MM.1S (cell line): ENCODE measurements around the gene CYB5R4.

Experiments used
- DNase-seq: peaks from one replicate; pipeline ENCODE4 v3.0.0-alpha.2; 2015
- H2AFZ ChIP-seq: fragments of 300-600 bp; sonication (generic); 2 replicates; pipeline ENCODE4 v1.6.0; 2016; ENCODE audit warnings: antibody characterized with exemption, low read length
- H3F3A ChIP-seq: fragments of 300-600 bp; sonication (generic); 2 replicates; pipeline ENCODE4 v1.6.1; 2016; ENCODE audit warnings: mild to moderate bottlenecking, antibody characterized with exemption, low read length, moderate library complexity, mixed read lengths; ENCODE audit not compliant: insufficient read depth
- H3K27ac ChIP-seq: fragments of 300-600 bp; sonication (generic); 2 replicates; pipeline ENCODE4 v1.5.1; 2016; ENCODE audit warnings: mild to moderate bottlenecking, low read length
- H3K27me3 ChIP-seq: fragments of 300-600 bp; sonication (generic); replicated peaks from 2 replicates; pipeline ENCODE4 v1.6.0; 2016; ENCODE audit warnings: low read length; ENCODE audit not compliant: insufficient read depth
- H3K36me3 ChIP-seq: fragments of 300-600 bp; sonication (generic); replicated peaks from 2 replicates; pipeline ENCODE4 v1.6.1; 2016; ENCODE audit warnings: mild to moderate bottlenecking, low read length, mixed read lengths; ENCODE audit not compliant: insufficient read depth
- H3K4me1 ChIP-seq: fragments of 300-600 bp; sonication (generic); 2 replicates; pipeline ENCODE4 v1.6.1; 2016; ENCODE audit warnings: low read length, mixed read lengths
- H3K4me2 ChIP-seq: fragments of 300-600 bp; sonication (generic); 2 replicates; pipeline ENCODE4 v1.6.0; 2016; ENCODE audit warnings: low read depth, low read length
- H3K4me3 ChIP-seq: fragments of 300-600 bp; sonication (generic); 2 replicates; pipeline ENCODE4 v1.5.1; 2016; ENCODE audit warnings: low read length, mixed read lengths
- H3K79me2 ChIP-seq: fragments of 300-600 bp; sonication (generic); 2 replicates; pipeline ENCODE4 v1.6.1; 2016; ENCODE audit warnings: mixed run types, low read length, mixed read lengths
- H3K9ac ChIP-seq: fragments of 300-600 bp; sonication (generic); 2 replicates; pipeline ENCODE4 v1.6.1; 2016; ENCODE audit warnings: low read length, mixed read lengths
- H3K9me2 ChIP-seq: fragments of 300-600 bp; sonication (generic); replicated peaks from 2 replicates; pipeline ENCODE4 v1.6.1; 2016; ENCODE audit warnings: mild to moderate bottlenecking, low read length, mixed read lengths; ENCODE audit not compliant: insufficient read depth
- H3K9me3 ChIP-seq: fragments of 300-600 bp; sonication (generic); replicated peaks from 2 replicates; pipeline ENCODE4 v1.6.1; 2016; ENCODE audit warnings: mild to moderate bottlenecking, low read length, mixed read lengths; ENCODE audit not compliant: insufficient read depth
- H4K20me1 ChIP-seq: fragments of 300-600 bp; sonication (generic); 2 replicates; pipeline ENCODE4 v1.6.1; 2016; ENCODE audit warnings: mild to moderate bottlenecking, low read length, moderate library complexity, mixed read lengths; ENCODE audit not compliant: insufficient read depth
- EZH2 ChIP-seq: fragments of 300-600 bp; sonication (generic); optimal IDR thresholded peaks from 2 replicates; pipeline ENCODE3; 2017; ENCODE audit warnings: low read depth, mild to moderate bottlenecking, antibody characterized with exemption, low read length, mixed read lengths
- EZH2phosphoT487 ChIP-seq: fragments of 300-600 bp; sonication (generic); IDR thresholded peaks from 2 replicates; pipeline ENCODE4 v1.6.1; 2018; ENCODE audit warnings: antibody characterized with exemption, low read length
- TF ChIP-seq, protein P1 (sequence below): fragments of 300-600 bp; sonication (generic); IDR thresholded peaks from 2 replicates; pipeline ENCODE4 v1.5.1; 2016; ENCODE audit warnings: antibody characterized with exemption, low read length, mixed read lengths

The CYB5R4 gene

DNA sequence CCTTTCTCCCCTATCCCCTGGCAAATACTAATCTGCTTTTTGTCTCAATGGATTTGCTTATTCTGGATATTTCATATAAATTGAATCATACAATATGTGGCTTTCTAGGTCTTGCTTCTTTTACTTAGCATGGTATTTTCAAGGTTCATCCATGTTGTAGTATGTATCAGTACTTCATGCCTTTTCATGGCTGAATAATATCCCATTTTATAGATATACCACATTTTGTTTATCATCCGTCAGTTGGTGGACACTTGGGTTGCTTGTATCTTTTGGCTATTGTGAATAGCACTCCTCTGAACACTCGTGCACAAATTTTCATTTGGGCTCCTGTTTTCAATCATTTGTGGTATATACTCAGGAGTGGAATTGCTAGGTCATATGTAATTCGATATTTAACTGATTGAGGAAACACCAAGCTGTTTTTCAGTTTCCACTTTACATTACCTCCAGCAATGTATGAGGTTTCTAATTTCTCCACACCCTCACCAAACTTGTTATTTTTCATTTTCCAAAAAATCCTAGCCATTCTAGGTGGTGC, 36.8 kb upstream of the CYB5R4 start:
- Histone ChIP-seq H2AFZ (no peak overlapping the region), H3K9me3 (no peaks in the 10 kb centered on the region), H3K9me2 (no peaks in the 10 kb centered on the region), H3K36me3 (no peaks in the 10 kb centered on the region), H4K20me1 (no peaks in the 10 kb centered on the region), H3K27me3 (no peaks in the 10 kb centered on the region), H3K27ac (no peak overlapping the region), H3K4me2 (no peak overlapping the region), H3K4me3 (no peak overlapping the region), H3F3A (no peaks in the 10 kb centered on the region), H3K4me1 (no peaks in the 10 kb centered on the region), H3K9ac (no peak overlapping the region), H3K79me2 (no peaks in the 10 kb centered on the region)
- TF ChIP-seq, protein P1, sequence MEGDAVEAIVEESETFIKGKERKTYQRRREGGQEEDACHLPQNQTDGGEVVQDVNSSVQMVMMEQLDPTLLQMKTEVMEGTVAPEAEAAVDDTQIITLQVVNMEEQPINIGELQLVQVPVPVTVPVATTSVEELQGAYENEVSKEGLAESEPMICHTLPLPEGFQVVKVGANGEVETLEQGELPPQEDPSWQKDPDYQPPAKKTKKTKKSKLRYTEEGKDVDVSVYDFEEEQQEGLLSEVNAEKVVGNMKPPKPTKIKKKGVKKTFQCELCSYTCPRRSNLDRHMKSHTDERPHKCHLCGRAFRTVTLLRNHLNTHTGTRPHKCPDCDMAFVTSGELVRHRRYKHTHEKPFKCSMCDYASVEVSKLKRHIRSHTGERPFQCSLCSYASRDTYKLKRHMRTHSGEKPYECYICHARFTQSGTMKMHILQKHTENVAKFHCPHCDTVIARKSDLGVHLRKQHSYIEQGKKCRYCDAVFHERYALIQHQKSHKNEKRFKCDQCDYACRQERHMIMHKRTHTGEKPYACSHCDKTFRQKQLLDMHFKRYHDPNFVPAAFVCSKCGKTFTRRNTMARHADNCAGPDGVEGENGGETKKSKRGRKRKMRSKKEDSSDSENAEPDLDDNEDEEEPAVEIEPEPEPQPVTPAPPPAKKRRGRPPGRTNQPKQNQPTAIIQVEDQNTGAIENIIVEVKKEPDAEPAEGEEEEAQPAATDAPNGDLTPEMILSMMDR = no peak
- TF ChIP-seq EZH2phosphoT487 (no peak), EZH2 (no peak)
- DNase-seq = no peak

DNA sequence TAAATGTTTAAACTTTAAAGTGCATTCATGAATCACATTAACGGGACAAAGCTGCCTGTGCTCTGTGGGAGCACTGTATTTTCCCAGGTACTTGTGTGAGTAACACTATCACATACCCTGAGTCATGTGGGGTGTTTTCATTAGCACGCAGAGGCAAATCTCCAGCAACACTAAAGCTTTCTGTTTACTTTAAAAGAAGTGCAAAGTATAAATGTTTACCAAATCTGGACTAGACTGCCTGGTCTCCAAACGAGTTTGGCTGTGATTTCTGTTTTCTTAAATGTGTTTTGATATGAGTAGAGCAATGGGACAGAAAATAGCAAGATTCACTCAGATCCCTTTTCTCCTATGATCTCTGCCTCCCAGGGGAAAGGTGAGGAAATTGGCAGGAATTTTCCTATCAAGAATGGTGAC, 35.1 kb upstream of the CYB5R4 start:
- no peak for DNase-seq
- H3K4me2 ChIP-seq = no peak overlapping the region
- TF ChIP-seq, protein P1 = no peak
- no peak for TF ChIP-seq EZH2
- TF ChIP-seq EZH2phosphoT487 = no peak
- H4K20me1 ChIP-seq = no peaks in the 10 kb centered on the region
- no peaks in the 10 kb centered on the region for H3K79me2 ChIP-seq
- H3F3A ChIP-seq = no peaks in the 10 kb centered on the region
- H3K27me3 ChIP-seq = no peaks in the 10 kb centered on the region
- H2AFZ ChIP-seq = no peak overlapping the region
- H3K4me3 ChIP-seq = no peak overlapping the region
- H3K4me1 ChIP-seq = no peaks in the 10 kb centered on the region
- H3K36me3 ChIP-seq = no peaks in the 10 kb centered on the region
- no peak overlapping the region for H3K27ac ChIP-seq
- H3K9me2 ChIP-seq = no peaks in the 10 kb centered on the region
- no peak overlapping the region for H3K9ac ChIP-seq
- no peaks in the 10 kb centered on the region for H3K9me3 ChIP-seq

DNA sequence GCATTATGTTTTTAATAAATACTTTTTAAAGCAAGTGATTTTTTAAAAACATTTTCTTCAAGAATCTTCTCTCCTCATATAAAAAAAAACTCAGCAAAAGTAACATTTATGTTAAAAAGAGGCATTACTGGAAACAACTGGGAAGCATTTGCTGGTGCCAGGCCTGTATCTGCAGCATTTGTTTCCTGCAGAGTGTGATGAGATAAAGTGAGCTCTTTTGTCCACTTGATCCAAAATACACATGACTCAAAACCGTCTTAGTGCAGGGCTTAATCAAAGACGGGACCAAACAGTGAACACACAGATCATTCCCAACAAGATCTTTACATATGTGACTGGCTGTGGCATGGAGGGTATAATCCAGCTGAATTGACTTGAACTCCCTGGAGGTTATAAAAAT, 34.7 kb upstream of the CYB5R4 start:
- H3K9me2 ChIP-seq = no peaks in the 10 kb centered on the region
- H2AFZ ChIP-seq = no peak overlapping the region
- no peaks in the 10 kb centered on the region for H3K9me3 ChIP-seq
- H3K4me1 ChIP-seq = no peaks in the 10 kb centered on the region
- H3K4me2 ChIP-seq = no peak overlapping the region
- H3K36me3 ChIP-seq = no peaks in the 10 kb centered on the region
- no peaks in the 10 kb centered on the region for H3K27me3 ChIP-seq
- H4K20me1 ChIP-seq = no peaks in the 10 kb centered on the region
- no peaks in the 10 kb centered on the region for H3F3A ChIP-seq
- TF ChIP-seq, protein P1 = no peak
- no peak for TF ChIP-seq EZH2
- H3K79me2 ChIP-seq = no peaks in the 10 kb centered on the region
- no peak overlapping the region for H3K9ac ChIP-seq
- DNase-seq = no peak
- H3K27ac ChIP-seq = no peak overlapping the region
- no peak overlapping the region for H3K4me3 ChIP-seq
